Right renal pelvis (tissue), 4 donors: ENCODE results near the gene TMEM235. TPM values are rescaled to one million over a fixed set of nuclear protein-coding genes. Genes with fewer than 3 reads are reported as not detected.

Experiments
- polyA plus RNA-seq, 4 donors: library from polyadenylated mRNA; unstranded; fragments of 120-200 nt; gene quantifications; one replicate each; pipeline ENCODE4 v1.2.1, GENCODE V29; 2013; ENCODE audit not compliant: insufficient read length in 4 of 4

The TMEM235 gene
- polyA plus RNA-seq, 4 donors: 0.05 to 0.12 TPM; not detected in 2

Other genes starting within 250 kb of the TMEM235 start
- 10 to 100 TPM; 19.0 to 39.8 (median 27.3) TPM for gene TMC6, start 102.9 kb upstream of the TMEM235 start, polyA plus RNA-seq
- 1 to 10 TPM; 1.4 to 2.6 (median 2.1) TPM for gene TMC8, start 100.9 kb upstream of the TMEM235 start, polyA plus RNA-seq
- gene C17orf99, start 85.2 kb upstream of the TMEM235 start, polyA plus RNA-seq: under 1 TPM; 0.31 to 0.58 (median 0.51) TPM
- gene SYNGR2, start 63.0 kb upstream of the TMEM235 start, polyA plus RNA-seq: 10 to 100 TPM; 64.9 to 83.8 (median 68.2) TPM
- gene TK1, start 44.6 kb upstream of the TMEM235 start, polyA plus RNA-seq: 10 to 100 TPM; 25.6 to 34.2 (median 27.7) TPM
- 10 to 100 TPM; 53.9 to 66.7 (median 62.2) TPM for gene AFMID, start 44.3 kb upstream of the TMEM235 start, polyA plus RNA-seq
- 10 to 100 TPM; 24.6 to 32.4 (median 28.8) TPM for gene BIRC5, start 17.4 kb upstream of the TMEM235 start, polyA plus RNA-seq
- 10 to 100 TPM in 3 of 4 donors, 1 to 10 TPM in 1; 9.7 to 26.8 (median 12.1) TPM for gene SOCS3, start 128.4 kb downstream of the TMEM235 start, polyA plus RNA-seq
- gene PGS1, start 147.0 kb downstream of the TMEM235 start, polyA plus RNA-seq: 10 to 100 TPM; 40.3 to 48.4 (median 45.9) TPM